Embryonic facial prominence (tissue), 1 donor: Measurements from ENCODE around the gene CTLA4.

Experiments
- DNase-seq: peaks from one replicate; pipeline ENCODE4 v3.0.0-alpha.2; 2016; ENCODE audit errors: extremely low spot score

CTLA4 gene

DNA sequence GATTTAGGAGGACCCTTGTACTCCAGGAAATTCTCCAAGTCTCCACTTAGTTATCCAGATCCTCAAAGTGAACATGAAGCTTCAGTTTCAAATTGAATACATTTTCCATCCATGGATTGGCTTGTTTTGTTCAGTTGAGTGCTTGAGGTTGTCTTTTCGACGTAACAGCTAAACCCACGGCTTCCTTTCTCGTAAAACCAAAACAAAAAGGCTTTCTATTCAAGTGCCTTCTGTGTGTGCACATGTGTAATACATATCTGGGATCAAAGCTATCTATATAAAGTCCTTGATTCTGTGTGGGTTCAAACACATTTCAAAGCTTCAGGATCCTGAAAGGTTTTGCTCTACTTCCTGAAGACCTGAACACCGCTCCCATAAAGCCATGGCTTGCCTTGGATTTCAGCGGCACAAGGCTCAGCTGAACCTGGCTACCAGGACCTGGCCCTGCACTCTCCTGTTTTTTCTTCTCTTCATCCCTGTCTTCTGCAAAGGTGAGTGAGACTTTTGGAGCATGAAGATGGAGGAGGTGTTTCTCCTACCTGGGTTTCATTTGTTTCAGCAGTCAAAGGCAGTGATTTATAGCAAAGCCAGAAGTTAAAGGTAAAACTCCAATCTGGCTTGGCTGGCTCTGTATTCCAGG, at the start of gene CTLA4:
TSS of gene CTLA4 (plus strand) at position 211 of the 640 bp plus-strand sequence. CDS start at position 383, 172 bp downstream.
- DNase-seq, result no peak

DNA sequence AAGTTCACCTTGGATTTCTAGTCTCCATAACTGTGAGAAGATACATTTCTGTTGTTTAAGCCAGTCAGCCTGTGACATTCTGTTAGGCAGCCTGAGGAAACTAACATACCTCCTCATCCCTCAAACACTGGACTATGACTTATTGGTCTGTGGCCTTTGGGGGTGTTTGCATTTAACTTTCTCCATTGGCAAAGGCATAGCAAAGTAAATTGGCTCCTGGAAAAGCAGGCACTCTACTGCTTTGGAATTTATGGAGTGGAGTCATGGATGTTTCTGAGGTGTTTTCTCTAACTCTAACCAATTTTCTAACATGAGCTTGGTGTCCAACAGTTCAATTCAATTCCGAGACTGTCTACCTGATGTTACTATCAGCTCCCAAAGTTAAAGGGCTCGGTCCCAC, 48.9 kb upstream of the CTLA4 start:
- no peak for DNase-seq

DNA sequence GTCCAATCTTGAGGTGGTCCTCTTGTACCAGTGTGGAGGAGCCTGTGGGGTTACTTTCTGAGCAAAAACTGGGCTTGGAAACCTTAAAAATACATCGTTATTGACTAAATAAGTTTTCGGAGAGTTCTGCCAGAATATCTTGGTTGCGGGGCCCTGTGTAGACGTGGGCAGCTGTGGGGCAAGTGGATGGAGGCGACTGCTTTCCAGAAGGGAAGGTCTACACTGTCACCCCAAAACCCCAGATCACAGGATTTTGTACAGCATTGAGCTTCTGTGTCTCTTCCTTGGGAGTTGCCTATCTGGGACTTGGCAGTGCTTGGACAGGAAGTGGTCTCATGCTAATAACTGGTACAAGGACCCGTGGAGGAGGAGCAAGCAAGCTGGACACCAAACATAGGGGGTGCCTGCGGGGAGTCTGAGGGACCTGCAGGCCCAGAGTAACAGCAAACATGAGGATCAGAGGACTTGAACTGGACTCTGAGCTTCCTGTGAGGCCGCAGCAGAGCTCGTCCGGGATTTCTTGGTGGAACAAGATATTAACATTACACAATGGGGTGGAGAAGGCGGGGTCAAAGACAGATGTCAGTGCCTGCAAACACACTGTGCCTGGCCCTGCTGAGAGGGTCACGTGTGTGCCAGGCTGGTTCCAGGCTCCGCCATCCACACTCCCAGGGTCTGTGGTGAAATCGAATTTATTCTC, 48.0 kb upstream of the CTLA4 start:
- no peak for DNase-seq

- no peak for DNase-seq
These were observed 46.6 kb upstream of the CTLA4 start for GRCh38 chr2:203820969-203821368.

DNA sequence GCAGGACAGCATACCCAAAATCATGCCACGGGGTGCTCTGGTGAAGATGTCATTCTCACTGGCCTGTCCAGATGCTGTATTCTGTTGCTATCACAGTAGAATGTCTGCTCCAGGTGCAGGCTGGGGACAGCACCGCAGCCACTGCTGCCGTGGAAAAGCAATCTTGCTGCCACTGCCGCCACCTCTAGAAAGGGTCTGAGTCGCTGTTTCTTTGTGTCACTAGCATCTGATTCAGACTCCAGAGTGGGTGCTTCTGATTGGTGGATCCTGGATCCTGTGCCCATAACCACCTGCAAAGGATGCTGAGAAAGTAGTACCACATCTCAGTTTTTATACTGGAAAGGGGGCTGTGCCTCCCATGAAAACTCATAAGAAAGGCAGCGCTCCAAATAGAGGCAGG, 45.3 kb upstream of the CTLA4 start:
- DNase-seq, result no peak

DNA sequence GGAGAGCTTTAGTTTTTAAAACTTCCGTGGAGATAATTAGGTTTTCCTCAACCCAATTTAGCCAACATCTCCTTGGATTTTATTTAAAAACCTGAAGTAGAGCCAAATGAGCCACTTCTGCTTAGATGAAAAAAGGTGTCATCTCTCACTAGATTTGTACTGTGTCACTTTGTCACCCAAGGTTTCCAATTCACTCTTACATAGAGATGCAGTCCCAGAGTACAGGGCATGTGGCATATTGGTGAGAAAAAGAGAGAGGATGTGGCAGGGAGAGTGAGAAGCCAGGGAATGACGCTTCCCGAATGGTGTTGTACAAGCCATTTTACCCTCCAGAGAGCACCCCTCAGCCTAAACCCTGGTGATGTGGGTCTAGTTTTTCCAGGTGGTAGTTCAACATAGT, 44.4 kb upstream of the CTLA4 start:
- no peak for DNase-seq

GRCh38 chr2:203824057-203824456, 43.5 kb upstream of the CTLA4 start:
- DNase-seq, result no peak

- DNase-seq, result no peak
These were observed 43.0 kb upstream of the CTLA4 start for GRCh38 chr2:203824603-203825002.

DNA sequence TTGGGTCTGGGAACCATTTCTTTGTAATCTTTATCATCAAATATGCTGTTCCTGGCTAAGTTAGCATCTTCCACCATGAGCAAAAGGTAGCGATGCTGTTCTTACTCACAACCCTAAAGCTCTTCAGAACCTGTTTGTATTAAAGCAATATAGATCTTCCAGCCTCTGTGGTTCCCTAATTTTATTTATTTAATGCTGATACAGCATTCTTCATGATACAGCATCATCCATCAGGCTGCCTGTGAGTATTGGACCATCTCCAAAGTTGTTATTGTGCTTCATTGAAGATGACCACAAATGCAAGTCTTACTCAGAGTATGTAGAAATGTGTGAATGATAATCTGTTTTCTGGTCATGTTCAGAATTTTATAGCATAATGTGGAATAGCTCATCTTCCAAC, 40.9 kb upstream of the CTLA4 start:
- DNase-seq, result no peak

- DNase-seq, result no peak
These were observed 37.1 kb upstream of the CTLA4 start for GRCh38 chr2:203830304-203831055.

DNA sequence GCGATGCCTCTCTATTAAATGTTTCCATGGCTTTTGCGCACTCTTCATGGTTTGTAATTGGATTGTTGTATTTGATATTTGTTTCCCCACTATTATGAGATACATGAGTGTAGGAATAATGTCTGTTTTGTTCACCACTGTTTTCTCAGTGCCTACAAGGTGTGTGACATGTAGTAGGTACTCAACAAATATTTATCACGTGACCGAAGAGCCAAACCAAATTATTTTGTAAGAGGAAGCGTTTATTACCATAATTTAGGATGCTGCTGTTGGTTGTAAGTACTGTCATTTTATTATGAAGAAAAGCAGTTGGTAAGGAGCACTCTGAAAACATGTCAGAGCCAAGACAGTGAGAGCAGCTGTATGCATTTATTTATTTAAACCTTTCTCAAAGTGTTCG, 32.2 kb upstream of the CTLA4 start:
- DNase-seq, result no peak

- no peak for DNase-seq
These were observed 31.4 kb upstream of the CTLA4 start for GRCh38 chr2:203835892-203836800.

DNA sequence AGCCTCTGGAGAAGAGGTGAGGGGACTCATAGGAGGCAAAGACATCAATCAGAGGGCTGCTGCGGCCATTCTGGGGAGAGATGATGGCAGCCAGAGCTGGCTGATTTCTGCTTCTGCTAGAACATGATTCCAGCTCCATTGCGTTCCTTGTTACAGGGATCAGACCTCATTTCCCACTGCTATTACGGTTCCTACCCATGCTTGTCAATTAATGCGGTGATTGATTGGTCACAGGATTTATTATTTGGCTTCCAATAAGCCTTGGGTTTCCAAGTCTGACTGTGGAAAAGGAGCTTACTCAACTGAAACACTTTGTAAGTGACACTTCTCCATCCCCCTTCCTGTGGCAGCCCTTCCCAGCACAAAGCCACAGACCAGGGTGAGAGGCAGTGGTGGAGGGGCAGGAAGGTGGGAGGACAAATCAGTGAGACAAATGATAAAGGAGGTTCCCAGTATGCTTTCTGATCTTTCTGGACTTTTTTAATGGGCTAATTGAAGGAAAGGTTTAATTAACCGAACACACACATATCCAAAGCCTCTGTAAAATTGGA, 26.8 kb upstream of the CTLA4 start:
- DNase-seq, result no peak

- no peak for DNase-seq
These were observed 25.9 kb upstream of the CTLA4 start for GRCh38 chr2:203841654-203842053.

DNA sequence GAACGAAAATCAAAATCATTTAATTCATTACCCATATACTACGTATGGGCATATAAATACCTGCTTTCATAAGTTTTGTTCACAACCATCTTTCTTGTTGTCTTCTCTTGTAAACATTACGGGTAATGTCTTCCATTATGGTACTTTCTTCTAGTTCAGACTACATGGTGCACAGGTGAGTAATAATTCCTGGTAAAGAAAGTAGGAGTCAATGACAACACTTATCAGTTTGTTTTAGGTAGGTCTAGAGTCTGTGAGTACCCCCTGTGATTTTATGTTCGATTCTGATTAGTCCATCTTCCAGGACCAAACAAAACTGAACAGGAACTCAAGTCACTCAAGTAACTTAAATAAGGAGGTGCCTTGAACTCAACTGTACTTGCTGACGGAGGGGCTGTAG, 25.2 kb upstream of the CTLA4 start:
- no peak for DNase-seq

- DNase-seq, result no peak
These were observed 21.0 kb upstream of the CTLA4 start for GRCh38 chr2:203846490-203847105.

DNA sequence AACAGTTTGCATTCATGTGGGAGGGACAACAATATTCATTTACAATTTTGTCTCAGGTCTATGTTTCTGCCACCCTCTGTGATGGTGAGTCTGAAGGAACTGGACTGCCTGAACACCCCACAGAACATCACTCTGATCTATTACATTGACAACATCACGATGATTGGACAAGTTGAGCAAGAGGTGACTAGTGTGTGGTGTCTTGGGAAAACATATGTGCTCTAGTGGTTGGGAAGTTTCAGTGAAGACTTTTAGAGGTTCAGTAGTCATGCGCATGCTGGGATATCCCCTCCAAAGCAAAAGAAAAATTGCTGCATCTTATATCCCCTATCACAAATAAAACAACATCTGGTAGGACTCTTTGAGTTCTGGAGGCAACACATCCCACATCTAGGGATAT, 18.6 kb upstream of the CTLA4 start:
- DNase-seq, result no peak

DNA sequence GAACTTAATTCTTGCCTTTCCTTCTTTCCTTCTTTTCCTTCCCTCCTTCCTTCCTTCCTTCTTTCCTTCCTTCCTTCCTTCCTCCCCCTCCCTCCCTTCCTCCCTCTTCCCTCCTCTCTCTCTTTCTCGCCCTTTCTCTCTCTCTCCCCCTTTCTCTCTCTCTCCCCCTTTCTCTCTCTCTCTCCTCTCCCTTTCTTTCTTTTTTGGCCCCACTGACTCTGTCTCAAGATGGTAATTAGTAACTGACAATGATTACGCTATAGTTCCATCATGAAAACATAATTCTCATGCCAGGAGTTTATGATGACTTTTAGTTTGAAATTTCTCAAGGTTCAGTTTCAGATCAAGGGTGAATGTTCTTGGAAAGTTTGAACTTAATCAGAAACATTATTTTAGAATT, 14.8 kb upstream of the CTLA4 start:
- no peak for DNase-seq

DNA sequence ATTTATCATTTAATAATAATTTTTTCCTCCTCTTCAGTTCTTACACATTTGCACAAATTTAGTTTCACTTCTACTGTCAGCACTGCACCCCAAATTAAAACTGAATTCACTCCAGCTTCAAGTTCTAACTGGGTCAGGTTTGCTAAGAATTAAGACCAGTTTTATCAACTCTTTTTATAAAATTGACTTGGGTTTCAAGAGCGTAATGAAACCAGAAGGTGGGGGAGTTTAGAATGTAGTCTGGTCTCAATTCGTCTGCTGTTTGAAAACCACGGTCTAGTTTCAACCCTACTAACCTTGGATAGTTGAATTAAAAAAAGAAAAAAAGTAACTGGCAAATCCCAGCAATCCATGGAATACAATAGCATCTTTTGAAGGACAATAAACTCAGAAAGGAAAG, 14.3 kb upstream of the CTLA4 start:
- no peak for DNase-seq

DNA sequence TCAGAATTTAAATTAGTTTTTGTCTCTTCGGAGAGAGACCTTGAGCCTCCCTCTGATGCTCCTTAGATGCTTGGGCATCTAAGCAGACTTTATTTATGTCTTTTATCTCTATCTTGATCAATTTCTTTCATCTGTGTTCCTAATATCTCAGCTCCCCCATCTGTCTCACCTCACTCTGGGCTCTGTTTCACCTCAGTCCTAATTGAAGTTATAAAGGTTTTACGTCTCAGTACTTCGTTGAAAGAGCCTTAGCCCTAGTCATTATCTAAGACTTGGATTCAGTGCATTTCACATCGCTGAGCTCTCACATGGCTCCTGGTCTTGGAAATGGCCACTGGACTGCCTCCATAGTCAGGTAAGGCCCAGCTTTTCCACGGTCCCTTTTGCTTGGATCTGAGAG, 13.8 kb upstream of the CTLA4 start:
- no peak for DNase-seq

- no peak for DNase-seq
These were observed 12.3 kb upstream of the CTLA4 start for GRCh38 chr2:203855274-203855673.
